ENCODE measurements around the gene MEOX2.
A peak's percentile ranks its signal among the peaks of the same experiment; 100 is the strongest.

MEOX2 gene

GRCh38 chr7:15674586-15674985, 11.9 kb downstream of the MEOX2 start:
- no peak overlapping the region for H3K4me3 ChIP-seq (replicated peaks in 1 of 2; ENCODE audit: low read depth in 2 of 2, low read length in 2 of 2)
- TF ChIP-seq CTCF (IDR thresholded peaks at IDR 0.05; ENCODE audit: low read depth, low read length): no peak
- no peak for DNase-seq (ENCODE audit: low read depth in 2 of 2)

GRCh38 chr7:15669443-15670090, 16.9 kb downstream of the MEOX2 start:
- no peak for TF ChIP-seq CTCF (IDR thresholded peaks at IDR 0.05; ENCODE audit: low read depth, low read length)
- no peak overlapping the region for H3K4me3 ChIP-seq (replicated peaks in 1 of 2; ENCODE audit: low read depth in 2 of 2, low read length in 2 of 2)
- DNase-seq (ENCODE audit: low read depth in 2 of 2): peak in 1 of 2 donors; percentile 5

DNA sequence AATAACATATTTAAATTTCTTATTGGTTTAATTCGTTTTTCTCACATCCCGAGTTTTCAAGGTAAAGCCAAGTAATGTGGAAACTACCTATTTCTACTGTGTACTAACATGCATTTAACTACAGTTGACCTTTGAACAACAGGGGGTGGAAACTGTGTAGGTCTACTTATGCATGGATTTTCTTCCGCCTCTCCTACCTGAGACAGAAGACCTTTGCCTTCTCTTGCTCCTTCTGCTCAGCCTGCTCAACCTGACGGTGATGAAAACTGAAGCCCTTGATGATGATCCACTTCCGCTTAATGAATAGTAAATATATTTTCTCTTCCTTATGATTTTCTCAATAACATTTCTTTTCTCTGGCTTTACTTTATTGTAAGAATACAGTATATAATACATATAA, 18.5 kb downstream of the MEOX2 start:
- no peak for DNase-seq (ENCODE audit: low read depth in 2 of 2)

GRCh38 chr7:15662451-15662850, 24.0 kb downstream of the MEOX2 start:
- DNase-seq (ENCODE audit: low read depth in 2 of 2): no peak
- no peak for TF ChIP-seq CTCF (IDR thresholded peaks at IDR 0.05; ENCODE audit: low read depth, low read length)
- H3K4me3 ChIP-seq (replicated peaks in 1 of 2; ENCODE audit: low read depth in 2 of 2, low read length in 2 of 2): no peak overlapping the region

More for the DNA sequence above, 18.5 kb downstream of the MEOX2 start:
- no peak overlapping the region for H3K4me3 ChIP-seq (replicated peaks in 1 of 2; ENCODE audit: low read depth in 2 of 2, low read length in 2 of 2)
- TF ChIP-seq CTCF (IDR thresholded peaks at IDR 0.05; ENCODE audit: low read depth, low read length): no peak

DNA sequence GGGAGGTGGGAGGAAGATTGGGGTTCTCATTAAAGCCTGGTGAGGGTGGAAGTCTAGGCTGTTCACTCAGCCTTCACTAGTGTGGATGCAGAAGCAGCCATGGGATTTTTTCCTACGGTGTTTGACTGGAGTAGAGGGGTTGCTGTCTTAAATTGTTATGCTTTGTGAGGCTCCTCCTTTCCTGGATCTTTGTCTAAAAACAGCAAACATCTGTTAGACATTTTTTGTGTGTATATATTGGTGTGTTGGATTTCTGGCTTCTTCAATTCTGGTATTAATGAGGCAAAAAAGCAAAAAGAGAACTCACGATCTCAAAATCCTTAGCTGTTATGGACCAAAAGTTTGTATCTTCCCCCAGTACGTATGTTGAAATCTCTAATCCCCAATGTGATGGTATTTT, 28.2 kb downstream of the MEOX2 start:
- no peak overlapping the region for H3K4me3 ChIP-seq (replicated peaks in 1 of 2; ENCODE audit: low read depth in 2 of 2, low read length in 2 of 2)
- DNase-seq (ENCODE audit: low read depth in 2 of 2): no peak
- no peak for TF ChIP-seq CTCF (IDR thresholded peaks at IDR 0.05; ENCODE audit: low read depth, low read length)

GRCh38 chr7:15652776-15653290, 33.6 kb downstream of the MEOX2 start:
- H3K4me3 ChIP-seq (replicated peaks in 1 of 2; ENCODE audit: low read depth in 2 of 2, low read length in 2 of 2): no peak overlapping the region
- TF ChIP-seq CTCF (IDR thresholded peaks at IDR 0.05; ENCODE audit: low read depth, low read length): no peak
- DNase-seq (ENCODE audit: low read depth in 2 of 2): peak in 1 of 2 donors; percentile 54

DNA sequence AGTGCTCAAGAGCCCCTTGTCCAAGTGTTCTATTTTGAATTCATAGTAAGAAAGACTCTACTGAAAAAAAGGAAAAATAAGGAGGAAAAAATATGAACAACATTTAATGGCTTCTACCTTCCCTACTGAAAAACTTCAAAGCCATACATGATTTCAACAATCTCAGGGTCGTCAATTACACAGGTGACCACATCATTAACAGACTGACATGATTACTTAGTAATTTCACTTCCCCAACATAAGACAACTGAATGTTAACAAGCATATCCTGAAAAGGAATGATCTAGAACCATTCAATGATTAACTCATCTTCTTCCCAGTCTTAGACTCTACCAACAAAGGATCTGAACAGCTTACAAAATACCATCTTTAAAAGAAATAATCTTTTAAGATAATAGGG, 34.8 kb downstream of the MEOX2 start:
- no peak for DNase-seq (ENCODE audit: low read depth in 2 of 2)

More for the DNA sequence above, 34.8 kb downstream of the MEOX2 start:
- H3K4me3 ChIP-seq (replicated peaks in 1 of 2; ENCODE audit: low read depth in 2 of 2, low read length in 2 of 2): no peak overlapping the region
- no peak for TF ChIP-seq CTCF (IDR thresholded peaks at IDR 0.05; ENCODE audit: low read depth, low read length)

Data from cardiac fibroblast (primary cell).